GM12892 (cell line): ENCODE results near the gene BUB1B.

Experiments
- POLR2A ChIP-seq: IDR thresholded peaks from 2 replicates; pipeline ENCODE4 v1.6.1; 2011; ENCODE audit warnings: low read depth, low read length, control low read depth
- POLR2AphosphoS5 ChIP-seq: IDR thresholded peaks from 2 replicates; pipeline ENCODE4 v1.6.1; 2011; ENCODE audit warnings: low read depth, low read length, control low read depth
- TAF1 ChIP-seq: IDR thresholded peaks from 2 replicates; pipeline ENCODE4 v1.6.1; 2011; ENCODE audit warnings: low read depth, mild to moderate bottlenecking, control low read depth, low read length, borderline replicate concordance

DNA sequence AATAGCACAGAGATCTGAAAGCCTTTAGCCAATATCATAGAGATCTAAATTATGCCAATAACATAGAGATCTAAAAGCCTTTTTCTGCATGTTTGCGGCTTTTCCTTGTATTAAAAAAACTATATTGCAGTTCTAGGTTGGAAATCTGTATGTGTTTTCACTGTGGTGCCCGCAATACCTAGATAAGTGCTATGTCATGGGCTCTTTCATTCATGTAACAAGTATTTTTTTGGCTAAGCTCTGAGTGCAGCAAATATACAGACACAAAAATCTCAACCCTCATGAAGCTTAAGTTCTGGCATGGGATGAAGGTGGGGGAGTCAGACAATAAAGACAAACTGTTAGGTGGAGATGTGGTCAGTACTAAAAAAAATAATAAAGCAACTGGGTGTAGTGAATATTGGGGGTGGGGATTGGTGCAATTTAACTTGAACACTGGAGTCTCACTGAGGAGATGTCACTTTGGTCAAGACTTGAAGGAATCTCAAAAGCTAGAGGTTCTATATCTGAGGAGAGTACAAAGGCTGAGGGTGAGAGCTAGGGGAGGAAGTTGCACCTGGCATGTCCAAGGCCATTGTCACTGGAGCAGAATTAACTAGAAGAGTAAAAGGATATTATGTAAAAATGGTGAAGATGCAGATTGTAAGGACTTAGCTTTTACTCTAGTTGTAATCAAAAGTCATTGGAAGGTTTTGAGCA, 973 bp downstream of the BUB1B start:
- no peak for TF ChIP-seq TAF1
- TF ChIP-seq POLR2A: no peak
- TF ChIP-seq POLR2AphosphoS5: no peak
